HG02763 (cell line): ENCODE measurements around the gene ORM1.
"Not testable (repeated sequence)": the region's sequence is repeated elsewhere in the genome, so short reads cannot be mapped to it uniquely, and the experiment has no call there.

ENCODE experiments used
- ATAC-seq: cut with Tn5 transposase; IDR thresholded peaks from one replicate; pipeline ENCODE4 v1.9.1; 2021; ENCODE audit warnings: mild to moderate bottlenecking, moderate library complexity; ENCODE audit not compliant: unreplicated experiment

The ORM1 gene

DNA sequence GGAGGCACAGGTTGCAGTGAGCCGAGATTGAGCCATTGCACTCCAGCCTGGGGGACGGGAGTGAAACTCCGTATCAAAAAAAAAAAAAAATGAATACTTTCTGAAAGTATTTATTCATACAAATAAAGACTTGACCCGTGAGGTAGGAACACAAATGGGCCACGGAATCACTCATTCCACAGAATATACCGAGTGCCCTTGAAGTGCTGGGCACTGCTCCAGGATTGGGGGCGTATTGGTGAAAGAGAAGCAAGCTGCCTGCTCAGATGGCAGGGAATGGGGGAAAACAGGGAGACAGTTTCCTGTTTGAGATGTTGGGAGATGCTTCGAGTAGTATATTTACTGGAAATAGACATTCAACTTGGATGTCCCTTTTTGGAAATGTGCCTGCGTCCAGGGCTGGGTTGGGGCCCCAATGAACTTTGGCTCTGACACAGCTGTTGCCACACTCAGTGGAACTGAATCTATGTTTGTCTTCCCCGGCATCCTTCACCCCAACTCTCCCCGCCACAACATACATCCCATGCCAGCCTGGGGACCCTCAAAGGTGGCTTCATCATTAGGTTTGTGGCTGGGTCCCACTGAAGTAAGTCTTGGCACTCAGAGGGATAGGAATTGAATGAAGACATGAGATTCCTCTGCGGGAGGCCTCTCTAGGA is 609 bp upstream of the ORM1 start:
- ATAC-seq = not testable (repeated sequence)

DNA sequence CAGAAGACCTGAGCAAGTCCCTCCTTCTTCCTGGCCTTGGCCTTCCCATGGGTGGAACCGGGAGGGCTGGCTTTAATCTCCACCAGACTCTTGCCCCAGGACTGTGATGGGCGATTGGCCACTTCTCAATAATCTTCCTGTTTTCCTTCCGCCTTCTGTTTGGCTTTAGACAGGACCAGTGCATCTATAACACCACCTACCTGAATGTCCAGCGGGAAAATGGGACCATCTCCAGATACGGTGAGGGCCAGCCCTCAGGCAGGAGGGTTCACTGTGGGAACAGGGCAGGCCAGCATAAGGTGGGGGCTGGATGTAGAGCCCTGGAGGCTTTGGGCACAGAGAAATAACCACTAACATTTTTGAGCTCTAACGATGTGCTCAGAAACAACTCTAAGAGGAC is 951 bp downstream of the ORM1 start:
- ATAC-seq = not testable (repeated sequence)

DNA sequence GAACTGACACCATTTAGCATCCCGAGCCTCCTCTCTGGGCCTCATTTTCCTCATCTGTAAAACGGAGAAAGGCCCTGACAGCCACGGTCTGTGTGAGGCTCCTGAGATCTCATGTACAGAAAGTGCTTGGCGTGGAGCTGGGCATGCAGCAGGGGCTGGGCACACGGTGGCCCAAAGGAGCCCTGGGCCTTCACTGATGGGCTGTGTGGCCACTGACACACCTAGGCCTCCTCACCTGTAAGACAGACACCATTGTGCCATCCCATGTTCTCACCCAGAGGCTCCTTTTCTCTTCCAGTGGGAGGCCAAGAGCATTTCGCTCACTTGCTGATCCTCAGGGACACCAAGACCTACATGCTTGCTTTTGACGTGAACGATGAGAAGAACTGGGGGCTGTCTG is 1.6 kb downstream of the ORM1 start:
- no peak for ATAC-seq

DNA sequence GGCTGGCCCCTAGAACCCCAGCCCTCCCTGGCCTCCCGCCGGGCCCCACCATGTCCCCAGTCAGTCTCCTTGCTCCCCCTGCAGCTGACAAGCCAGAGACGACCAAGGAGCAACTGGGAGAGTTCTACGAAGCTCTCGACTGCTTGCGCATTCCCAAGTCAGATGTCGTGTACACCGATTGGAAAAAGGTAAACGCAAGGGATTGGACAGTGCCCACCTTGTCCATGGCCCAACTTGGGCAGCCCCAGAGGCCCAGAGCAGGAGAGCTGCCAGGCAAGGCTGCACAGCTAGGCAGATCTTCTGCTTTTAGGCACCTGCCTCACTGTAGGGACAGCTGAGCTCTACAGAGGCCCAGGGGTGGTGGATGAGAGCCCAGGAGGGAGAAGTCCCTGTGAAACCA is 2.1 kb downstream of the ORM1 start:
- not testable (repeated sequence) for ATAC-seq

DNA sequence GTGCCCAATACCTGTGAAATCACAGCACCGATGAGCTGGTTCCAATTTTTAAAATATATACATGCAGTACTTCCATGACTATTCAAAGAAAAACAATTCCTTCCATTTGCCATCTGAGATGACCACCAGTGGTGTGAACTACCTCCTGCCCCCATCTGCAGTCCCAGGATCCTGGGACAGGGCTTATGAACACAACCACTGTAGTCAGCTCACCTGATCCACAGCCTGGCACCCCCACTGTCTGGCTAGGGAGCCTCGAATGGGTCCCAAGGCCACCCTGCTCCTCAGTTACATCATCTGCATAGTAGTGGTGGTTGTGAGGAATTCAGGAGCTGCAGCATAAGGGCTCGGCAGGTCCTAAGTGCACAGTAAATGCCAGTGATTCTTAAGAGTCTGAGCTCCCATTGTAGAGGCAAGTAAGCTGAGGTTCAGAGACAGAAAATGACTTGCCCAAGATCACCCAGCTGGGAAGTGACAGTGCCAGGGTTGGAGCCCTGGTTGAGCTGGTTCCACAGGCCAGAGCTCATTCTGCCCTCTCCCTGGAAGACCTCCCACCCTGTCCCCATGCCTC is 2.9 kb downstream of the ORM1 start:
- not testable (repeated sequence) for ATAC-seq

DNA sequence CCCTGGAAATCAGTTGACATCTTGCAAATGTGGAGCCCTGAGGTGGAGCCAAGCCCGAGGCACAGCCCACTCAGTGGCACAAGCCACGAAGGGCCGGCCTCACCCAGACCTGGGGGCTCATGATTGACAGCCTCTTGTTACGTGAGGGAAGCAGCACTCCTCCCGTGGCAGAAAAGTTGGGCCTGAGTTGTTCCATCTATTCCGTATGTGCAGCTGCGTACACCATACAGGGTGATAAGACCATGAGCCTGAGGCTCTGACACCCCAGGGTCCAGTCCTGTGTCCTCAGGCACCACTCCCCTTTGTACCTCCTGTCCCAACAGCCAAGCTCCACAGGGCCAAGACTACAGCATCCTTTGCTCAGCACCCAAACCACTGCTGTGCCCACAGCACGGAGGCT is 4.9 kb downstream of the ORM1 start:
- no peak for ATAC-seq

DNA sequence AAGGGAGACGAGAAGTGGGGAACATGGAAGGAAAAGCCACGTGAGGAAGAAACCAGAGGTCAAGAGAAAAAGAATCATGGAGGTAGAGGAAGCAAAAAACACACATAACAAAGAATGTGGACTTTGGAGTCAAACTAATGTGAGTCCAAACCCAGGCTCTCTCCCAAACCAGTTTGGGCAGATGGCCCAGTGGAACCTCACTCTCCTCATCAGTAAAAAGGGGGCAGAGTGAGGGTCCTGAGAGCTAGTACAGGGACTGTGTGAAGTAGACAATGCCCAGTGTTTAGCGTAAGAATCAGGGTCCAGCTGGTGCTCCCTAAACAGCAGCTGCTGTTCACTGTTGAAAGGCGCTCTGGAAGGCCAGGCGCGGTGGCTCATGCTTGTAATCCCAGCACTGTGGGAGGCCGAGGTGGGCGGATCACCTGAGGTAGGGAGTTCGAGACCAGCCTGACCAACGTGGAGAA is 5.5 kb downstream of the ORM1 start:
- not testable (repeated sequence) for ATAC-seq

DNA sequence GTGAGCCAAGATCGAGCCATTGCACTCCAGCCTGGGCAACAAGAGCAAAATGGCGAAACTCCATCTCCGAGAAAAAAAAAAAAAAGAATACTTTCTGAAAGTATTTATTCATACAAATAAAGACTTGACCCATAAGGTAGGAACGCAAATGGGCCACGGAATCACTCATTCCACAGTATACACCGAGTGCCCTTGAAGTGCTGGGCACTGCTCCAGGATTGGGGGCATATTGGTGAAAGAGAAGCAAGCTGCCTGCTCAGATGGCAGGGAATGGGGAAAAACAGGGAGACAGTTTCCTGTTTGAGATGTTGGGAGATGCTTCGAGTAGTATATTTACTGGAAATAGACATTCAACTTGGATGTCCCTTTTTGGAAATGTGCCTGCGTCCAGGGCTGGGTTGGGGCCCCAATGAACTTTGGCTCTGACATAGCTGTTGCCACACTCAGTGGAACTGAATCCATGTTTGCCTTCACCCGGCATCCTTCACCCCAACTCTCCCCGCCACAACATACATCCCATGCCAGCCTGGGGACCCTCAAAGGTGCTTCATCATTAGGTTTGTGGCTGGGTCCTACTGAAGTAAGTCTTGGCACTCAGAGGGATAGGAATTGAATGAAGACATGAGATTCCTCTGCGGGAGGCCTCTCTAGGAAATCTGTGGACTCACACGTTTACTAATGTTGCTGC is 6.2 kb downstream of the ORM1 start:
- ATAC-seq = not testable (repeated sequence)

DNA sequence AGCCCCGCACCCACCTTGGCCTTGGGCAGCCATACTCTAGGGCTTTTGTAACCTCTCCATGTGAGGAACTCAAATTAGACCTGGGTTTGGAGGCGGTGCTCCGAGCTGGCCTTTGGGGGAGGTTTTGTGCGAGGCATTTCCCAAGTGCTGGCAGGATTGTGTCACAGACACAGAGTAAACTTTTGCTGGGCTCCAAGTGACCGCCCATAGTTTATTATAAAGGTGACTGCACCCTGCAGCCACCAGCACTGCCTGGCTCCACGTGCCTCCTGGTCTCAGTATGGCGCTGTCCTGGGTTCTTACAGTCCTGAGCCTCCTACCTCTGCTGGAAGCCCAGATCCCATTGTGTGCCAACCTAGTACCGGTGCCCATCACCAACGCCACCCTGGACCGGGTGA is 6.7 kb downstream of the ORM1 start, which contains the start of gene ORM2:
ORM2 (plus strand) TSS at position 245 of the 398 bp plus-strand sequence; CDS start at position 281, 36 bp downstream.
- ATAC-seq = not testable (repeated sequence)

DNA sequence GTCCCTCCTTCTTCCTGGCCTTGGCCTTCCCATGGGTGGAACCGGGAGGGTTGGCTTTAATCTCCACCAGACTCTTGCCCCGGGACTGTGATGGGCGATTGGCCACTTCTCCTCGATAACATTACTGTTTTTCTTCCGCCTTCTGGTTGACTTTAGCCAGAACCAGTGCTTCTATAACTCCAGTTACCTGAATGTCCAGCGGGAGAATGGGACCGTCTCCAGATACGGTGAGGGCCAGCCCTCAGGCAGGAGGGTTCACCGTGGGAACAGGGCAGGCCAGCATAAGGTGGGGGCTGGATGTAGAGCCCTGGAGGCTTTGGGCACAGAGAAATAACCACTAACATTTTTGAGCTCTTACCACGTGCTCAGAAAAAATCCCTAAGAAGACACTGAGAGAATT is 7.7 kb downstream of the ORM1 start:
- ATAC-seq = no peak

DNA sequence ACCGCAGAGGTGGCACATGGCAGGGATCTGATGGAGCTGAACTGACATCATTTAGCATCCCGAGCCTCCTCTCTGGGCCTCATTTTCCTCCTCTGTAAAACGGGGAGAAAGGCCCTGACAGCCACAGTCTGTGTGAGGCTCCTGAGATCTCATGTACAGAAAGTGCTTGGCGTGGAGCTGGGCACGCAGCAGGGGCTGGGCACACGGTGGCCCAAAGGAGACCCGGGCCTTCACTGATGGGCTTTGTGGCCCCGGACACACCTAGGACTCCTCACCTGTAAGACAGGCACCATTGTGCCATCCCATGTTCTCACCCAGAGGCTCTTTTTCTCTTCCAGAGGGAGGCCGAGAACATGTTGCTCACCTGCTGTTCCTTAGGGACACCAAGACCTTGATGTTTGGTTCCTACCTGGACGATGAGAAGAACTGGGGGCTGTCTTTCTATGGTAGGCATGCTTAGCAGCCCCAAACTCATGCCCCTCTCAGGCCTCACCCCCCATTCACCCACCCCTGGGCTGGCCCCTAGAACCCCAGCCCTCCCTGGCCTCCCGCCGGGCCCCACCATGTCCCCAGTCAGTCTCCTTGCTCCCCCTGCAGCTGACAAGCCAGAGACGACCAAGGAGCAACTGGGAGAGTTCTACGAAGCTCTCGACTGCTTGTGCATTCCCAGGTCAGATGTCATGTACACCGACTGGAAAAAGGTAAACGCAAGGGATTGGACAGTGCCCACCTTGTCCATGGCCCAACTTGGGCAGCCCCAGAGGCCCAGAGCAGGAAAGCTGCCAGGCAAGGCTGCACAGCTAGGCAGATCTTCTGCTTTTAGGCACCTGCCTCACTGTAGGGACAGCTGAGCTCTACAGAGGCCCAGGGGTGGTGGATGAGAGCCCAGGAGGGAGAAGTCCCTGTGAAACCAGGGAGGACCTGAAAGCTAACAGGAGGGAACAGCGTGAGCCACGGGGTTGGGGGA is 8.6 kb downstream of the ORM1 start:
- ATAC-seq = not testable (repeated sequence)

DNA sequence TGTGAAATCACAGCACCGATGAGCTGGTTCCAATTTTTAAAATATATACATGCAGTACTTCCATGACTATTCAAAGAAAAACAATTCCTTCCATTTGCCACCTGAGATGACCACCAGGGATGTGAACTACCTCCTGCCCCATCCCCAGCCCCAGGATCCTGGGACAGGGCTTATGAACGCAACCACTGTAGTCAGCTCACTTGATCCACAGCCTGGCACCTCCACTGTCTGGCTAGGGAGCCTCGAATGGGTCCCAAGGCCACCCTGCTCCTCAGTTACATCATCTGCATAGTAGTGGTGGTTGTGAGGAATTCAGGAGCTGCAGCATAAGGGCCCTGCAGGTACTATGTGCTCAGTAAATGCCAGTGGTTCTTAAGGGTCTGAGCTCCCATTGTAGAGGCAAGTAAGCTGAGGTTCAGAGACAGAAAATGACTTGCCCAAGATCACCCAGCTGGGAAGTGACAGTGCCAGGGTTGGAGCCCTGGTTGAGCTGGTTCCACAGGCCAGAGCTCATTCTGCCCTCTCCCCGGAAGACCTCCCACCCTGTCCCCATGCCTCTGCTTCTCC is 9.7 kb downstream of the ORM1 start:
- not testable (repeated sequence) for ATAC-seq

DNA sequence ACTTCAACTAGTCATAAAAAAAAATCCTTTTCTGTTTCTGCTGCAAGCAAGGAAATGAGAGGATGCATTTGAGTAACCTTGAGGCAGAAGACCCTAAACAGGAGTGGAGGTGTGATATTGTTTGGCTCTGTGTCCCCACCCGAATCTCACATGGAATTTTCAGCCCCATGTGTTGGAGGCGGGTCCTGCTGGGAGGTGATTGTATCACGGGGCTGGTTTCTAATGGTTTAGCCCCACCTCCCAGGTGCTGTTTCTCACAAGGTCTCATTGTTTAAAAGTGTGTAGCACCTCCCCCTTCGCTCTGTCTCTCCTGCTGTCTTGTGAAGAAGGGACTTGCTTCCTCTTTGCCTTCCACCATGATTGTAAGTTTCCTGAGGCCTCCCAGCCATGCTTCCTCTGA is 10.8 kb downstream of the ORM1 start:
- not testable (repeated sequence) for ATAC-seq

DNA sequence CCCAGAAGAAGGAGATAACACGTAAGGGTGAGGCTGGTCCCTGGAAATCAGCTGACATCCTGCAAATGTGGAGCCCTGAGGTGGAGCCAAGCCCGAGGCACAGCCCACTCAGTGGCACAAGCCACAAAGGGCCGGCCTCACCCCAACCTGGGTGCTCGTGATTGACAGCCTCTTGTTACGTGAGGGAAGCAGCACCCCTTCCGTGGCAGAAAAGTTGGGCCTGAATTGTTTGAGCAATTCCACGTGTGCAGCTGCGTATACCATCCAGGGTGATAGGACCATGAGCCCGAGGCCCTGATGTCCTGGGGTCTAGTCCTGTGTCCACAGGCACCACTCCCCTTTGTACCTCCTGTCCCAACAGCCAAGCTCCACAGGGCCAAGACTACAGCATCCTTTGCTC is 11.6 kb downstream of the ORM1 start:
- no peak for ATAC-seq

DNA sequence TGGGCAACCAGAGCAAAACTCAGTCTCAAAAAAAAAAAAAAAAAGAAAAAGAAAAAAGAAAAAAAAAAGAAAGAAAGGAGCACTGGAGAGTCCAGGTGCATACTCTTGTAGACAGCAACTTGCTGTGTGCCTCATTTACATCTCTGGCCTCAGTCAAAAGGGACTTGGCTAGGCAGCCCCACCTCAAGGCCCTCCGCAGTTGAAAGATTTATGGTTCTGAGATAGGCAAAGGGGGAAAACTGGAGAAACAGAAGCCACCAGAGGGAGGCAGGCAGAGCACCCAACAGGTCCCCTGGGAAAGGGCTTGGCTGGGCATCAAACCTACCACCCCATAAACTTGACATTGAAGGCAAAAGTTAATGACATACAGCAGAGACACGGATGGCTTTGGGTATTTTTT is 12.8 kb downstream of the ORM1 start:
- ATAC-seq = no peak

DNA sequence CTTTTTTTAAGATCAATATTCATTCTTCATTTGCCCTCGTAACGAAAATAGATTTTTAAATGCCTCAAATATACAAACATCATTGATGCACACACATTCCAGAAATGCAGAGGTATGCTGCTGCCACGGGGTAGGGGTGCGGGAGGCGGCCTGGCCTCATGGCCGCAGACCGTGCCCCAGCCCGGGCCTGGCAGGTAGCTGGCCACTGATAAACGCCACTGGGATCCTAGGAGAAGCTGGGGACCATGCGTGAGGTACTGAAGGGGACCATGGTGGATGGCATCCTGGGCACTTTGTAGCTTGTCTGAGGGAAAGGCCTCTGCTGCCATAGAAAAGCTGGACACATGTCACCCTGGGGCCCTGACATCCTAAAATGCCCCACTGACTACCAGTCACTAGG is 13.3 kb downstream of the ORM1 start:
- ATAC-seq = no peak

DNA sequence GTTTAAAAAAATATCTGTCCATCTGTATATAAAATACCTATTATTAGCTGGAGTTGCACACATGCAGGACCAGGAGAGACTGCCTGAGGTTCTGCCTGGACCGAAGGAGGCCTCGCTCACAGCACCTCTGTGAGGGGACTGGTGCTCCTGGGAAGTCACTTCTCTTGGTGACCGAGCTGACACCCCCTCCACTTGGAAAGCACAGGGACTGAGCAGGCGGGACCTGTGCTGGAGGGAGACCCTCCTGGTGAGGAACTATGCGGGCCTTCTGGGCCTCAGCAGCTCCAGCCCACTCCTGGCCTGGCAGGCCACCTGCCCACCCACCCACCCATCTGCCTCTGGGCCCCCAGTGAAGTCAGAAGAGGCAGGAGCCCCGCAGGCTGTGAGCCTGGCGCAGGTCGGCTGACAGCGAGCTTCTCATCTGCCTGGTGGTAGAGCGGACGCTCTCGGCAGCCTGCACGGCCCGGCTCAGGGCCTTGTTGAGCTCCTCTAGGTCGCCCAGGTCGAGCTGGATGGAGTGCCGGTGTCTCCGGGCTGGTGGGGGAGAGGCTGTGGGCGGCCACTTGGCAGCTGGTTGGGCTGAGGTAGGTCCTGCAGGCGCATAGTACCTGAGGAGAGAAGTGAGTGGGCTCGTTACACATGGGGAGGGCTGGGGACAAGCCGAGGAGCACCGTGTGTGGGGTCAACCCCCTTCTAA is 13.9 kb downstream of the ORM1 start:
- no peak for ATAC-seq

DNA sequence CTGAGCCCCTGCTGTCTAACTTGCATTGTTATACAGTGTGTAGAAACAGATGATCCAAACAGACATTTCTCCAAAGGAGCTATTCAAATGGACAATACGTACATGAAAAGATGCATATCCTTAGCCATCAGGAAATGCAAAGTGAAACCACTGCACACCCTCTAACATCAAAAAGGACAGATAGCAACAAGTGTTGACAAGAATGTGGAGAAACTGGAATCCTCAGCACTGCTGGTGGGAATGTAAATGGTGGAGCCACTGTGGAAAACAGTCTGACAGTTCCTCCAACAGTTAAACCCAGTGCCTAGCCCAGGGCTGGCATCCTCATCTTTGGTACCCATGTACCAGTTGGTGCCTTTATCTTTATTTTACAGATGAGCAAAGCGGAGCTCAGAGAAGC is 15.3 kb downstream of the ORM1 start:
- ATAC-seq = no peak

DNA sequence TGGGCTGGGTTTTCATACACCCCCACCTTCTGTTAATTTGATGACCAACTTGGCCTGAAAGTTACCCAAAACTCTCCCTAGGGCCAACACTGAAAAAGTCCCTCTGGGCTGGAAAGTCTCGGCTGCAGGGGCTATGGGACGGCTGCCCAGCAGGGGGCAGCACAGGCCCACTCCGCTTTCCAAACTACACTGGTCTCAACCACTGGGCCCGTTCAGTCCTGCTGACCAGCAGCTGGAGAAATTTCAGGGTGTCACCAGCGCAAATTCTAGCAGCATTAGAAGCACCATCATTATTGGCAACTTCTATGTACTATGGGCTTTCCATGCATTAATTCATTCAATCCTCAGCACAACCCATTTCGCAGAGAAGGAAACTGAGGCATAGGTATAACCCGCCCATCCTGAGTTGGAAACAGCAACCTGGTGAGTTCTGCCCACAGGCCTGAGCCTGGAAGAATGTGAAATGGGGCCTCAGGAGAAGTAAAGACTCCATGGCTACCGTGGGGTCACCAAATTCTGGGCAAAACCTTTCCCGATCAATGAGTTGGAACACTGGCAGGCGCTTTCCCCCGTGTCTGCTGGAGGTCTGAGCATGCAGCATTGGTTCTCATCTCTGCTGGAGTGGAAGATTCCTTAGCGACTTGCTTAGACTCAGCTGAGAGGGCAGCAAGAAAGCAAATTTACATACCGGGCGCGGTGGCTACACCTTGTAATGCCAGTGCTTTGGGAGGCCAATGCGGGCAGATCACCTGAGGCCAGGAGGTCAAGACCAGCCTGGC is 16.4 kb downstream of the ORM1 start:
- no peak for ATAC-seq
